ENCODE results near the gene PCDH1.

PCDH1 gene

DNA sequence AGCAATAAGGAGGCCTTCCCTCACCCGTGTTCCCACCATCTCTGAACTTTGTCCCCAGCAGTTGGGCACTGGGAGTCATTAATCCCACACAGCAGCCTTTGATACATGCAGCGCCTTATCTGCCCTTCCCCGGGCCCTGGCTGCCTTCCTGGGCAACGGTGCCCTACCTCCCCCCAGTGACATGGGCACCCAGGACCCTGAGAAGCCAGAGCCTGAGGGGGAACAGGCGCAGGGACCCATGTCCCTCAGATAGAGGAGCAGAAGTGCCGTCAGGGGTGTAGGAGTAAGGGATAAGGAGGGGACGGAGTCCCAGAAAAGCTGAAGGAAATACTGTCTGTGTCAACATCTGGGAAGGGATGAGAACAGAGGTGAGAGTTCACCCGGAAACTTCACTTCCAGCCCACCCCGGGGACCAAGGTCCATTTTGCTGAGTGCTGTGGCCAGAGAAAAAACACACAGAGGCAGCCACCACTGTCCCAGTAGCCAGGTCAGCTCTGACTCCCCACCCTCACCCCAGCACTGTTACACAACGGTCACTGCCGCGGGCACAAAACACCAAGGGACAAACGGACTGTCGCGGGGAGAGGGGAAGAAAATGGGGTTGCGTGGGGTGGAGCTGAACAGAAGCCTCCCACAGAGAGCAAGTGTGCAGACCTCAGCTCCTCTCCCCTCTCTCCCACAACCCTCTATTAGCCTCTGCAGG, 3.8 kb downstream of the PCDH1 start:
- DNase-seq (ENCODE audit: low read depth in 4 of 4, low spot score in 1 of 4) = no peak

DNA sequence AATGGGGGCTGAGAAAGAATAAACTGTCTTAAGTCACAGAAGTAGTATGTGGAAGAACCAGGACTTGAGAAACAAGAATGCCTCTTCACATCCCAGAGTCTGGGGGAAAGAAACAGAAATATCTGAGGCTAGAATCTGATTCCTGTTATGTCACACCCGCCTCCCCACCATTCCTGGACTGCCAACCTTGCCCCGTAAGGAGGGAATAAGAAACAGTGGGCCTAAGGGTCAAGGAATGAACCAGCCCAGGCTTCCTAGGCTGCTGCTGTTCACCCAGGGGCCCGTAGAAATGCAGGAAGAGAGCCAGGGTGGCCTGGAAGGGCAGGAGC, 4.3 kb downstream of the PCDH1 start:
- DNase-seq (ENCODE audit: low read depth in 4 of 4, low spot score in 1 of 4) = no peak

DNA sequence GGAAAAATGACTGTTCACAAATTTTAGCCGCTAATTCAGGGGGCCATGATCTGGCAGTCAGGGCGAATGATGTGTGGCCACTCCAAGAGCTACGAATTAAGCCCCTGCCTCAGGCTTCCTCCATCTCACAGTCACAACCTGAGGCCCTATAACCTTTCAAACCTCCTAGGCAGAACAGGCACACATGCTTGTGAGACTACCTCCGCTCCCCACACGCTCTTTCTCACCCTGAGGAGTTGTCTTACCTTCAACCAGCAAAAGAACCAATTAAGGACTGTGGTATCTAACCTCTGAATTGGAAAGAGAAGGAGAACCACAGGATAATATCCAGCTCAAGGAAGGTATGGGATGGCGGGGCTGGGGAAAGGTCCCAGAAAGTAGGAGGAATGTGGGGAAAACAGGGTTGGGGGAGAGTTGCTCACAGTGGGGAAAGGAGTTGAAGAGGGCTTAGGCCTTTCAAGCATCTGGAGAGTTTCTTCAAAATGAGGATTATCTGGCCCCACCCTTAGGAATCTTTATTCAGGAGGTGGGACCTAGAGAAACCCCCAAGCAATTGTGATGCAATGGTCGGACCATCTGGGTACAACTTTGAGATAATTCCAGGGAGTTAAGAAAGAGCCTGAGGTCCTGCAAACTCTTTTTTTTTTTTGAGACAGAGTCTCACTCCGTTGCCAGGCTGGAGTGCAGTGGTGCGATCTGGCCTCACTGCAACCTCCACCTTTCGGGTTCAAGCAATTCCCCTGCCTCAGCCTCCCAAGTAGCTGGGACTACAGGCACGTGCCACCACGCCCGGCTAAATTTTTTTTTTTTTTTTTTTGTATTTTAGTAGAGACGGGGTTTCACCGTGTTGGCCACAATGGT, 5.5 kb downstream of the PCDH1 start:
- no peak for DNase-seq (ENCODE audit: low read depth in 4 of 4, low spot score in 1 of 4)

DNA sequence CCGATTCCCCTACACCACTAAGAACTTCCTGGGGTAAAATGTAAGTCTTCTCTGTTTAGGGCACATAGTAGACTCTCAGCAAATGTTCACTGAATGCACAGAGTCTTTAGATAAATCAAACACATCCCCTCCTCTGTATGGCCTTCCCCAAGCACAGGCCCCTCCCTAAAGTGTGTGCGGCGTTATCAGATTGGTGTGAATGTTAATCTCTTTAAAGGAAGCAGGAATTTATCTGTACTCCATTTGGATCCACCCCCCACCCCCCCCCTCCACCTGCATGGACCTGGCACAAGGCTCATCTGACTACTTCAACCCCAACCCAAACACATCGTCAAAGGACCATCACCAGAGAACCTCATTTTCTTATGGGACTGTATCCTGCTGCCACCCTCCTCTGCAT, 6.3 kb downstream of the PCDH1 start:
- DNase-seq (ENCODE audit: low read depth in 4 of 4, low spot score in 1 of 4) = no peak

DNA sequence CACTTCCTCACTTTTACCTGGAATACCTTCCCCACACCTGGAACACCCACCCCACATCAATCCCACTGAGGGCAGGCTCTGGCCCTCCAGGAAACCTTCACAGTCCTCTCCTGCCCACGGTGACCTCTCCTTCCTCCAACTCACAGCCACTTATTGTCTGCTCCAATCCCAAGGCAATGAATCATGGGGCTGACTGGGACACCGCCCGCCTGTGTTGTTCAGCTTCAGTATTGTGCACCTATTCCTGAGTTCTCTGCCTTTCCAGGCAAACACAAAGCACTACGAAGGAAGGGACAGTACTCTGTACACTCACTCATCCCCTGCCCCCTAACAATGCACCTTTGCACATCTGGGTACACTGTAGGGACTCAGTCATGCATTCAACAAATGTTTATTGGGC, 7.3 kb downstream of the PCDH1 start:
- DNase-seq (ENCODE audit: low read depth in 4 of 4, low spot score in 1 of 4) = no peak

DNA sequence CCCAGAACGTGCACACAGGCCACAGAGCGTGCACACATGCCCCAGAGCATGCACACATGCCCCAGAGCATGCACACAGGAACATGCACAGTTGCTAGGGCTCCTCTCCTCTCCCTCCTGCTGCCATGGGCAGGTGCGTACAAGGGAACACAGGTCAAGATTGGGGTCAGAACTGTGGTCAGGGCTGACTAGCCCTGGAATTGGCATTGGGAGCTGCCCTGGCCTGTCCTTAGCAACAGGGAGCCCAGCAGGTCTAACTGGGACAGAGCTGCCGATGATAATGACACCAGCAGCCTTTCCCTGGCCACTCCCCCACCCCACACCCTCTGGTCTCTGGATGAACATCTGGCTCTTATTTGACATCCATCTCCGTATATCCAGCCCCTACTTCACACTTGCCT, 8.0 kb downstream of the PCDH1 start:
- no peak for DNase-seq (ENCODE audit: low read depth in 4 of 4, low spot score in 1 of 4)

DNA sequence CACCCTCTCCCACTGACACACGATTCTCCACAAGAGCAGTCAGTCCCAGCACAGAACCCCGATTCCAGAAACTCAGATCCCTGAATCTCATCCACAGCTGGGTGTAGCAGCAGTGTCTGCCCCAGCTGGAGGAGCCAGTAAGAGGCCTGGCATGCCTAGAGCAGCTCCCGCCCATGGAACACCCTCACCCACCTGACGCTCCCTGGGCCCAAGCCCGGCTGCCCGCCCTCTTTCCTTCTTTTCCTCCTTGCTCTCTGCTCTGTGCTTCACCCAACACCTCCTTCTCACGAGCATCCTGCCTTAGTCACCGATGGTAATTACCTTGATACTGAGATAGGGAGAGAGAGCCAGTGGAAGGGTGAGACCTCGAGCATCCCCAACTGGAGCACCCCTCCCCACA, 8.7 kb downstream of the PCDH1 start:
- no peak for DNase-seq (ENCODE audit: low read depth in 4 of 4, low spot score in 1 of 4)

DNA sequence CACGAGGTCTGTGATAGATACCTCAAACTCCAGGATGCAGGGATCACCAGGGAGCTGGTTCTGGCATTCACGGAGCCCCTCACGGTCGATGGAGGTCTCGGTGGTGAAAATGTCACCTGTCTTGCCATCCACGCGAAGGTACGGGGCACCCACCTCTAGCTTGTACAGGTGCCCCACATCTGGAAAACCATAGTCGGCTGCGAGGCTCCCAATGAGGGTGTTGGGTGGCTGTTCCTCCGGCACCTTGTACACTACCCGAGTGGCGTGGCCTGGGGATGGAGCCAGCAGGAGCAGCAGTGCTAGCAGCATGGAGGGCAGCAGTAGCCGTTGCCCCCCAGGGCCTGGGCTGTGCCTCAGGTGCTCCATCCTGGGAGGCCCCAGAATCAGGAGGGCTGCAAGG, 9.2 kb downstream of the PCDH1 start:
- DNase-seq (ENCODE audit: low read depth in 4 of 4, low spot score in 1 of 4) = no peak

DNA sequence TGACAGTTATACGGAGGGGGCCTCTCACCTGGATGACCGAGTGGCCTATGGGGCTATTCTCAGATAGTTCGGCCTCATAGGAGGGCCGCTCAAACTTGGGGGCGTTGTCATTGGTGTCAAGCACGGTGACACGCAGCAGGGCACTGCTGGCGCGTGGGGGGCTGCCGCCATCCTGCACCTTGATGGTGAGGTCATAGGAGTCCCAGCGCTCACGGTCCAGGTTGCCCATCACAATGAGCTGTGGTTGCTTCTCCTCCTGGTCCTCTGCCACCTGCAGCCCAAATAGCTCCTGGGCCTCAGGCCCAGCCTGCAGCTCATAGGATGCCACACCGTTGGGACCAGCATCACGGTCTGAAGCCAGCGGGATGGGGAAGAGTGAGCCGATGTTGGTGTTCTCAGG, 9.7 kb downstream of the PCDH1 start:
- no peak for DNase-seq (ENCODE audit: low read depth in 4 of 4, low spot score in 1 of 4)

DNA sequence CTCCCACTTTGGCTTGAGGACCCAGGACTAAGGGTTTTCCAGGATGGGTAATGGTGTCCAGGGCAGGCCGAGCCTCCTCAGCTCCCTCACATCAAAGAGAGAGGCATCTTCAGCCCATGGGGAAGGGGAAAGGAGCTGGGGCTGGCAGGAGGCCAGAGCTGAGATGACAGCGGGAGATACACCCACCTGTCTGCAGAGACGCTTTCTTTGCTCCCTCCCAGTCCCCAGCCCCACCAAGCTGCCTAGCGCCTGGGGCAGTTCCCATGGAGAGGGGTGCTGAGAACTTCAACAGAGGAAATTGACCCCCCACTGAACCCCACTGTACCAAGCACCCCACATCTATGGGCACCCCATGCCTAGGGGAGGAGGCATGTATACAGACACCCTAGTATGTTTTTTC, 10.6 kb downstream of the PCDH1 start:
- DNase-seq (ENCODE audit: low read depth in 4 of 4, low spot score in 1 of 4) = no peak

DNA sequence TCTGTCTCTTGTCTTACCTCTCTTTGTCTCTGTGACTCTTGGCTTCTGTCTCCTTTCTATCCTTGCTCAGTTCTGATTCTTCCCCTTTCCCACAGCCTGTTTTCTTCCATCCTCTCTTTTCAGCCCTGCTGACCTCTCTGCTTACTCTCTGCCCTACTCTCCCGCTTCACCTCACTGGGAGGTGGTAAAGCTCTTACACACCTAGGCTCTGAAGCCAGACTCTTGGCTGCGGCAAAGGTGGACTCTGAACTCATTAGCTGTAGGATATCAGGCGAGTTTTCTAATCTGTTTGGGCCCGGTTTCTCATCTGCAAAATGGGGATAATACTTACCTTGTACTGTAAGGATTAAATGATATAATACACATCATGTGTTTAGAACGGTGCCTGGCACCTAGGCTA, 11.1 kb downstream of the PCDH1 start:
- DNase-seq (ENCODE audit: low read depth in 4 of 4, low spot score in 1 of 4) = no peak

DNA sequence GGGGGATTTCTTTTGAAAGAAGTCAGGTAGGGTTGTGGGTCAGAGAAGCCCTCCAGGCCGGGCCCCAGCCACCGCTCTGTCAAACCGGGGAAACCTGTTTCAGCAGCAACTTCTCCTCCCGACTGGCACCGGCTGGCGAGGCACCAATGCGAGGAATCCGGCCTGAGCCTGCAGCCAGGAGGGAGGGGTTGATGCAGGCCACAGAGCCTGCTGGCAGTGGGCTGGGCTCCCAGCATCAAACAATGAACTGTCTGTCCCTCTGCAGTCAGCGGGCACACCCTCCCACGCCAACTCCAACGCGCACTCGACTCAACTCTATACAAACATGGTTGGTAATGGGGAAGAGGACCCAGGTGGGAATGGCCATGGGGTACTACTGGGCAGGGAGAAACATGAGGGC, 12.1 kb downstream of the PCDH1 start:
- DNase-seq (ENCODE audit: low read depth in 4 of 4, low spot score in 1 of 4) = no peak

DNA sequence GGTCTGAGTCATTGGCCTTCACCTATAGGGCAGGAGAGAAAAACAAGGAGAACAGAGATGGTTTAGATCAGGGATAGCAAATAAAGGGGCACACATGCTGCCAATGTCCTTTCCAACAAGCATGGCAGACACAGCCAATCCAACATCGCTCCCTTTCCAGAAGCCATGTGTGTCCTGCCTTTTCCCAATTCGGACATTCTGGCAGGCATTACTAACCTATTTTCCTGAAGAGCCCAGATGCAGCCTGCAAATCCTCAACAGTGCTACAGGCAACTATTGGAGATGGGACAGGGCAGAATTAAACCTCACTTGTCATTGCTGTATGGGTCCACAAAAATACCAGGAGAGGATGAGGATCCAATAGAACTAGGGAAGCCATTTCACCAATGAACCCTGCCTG, 12.8 kb downstream of the PCDH1 start:
- DNase-seq (ENCODE audit: low read depth in 4 of 4, low spot score in 1 of 4) = no peak

DNA sequence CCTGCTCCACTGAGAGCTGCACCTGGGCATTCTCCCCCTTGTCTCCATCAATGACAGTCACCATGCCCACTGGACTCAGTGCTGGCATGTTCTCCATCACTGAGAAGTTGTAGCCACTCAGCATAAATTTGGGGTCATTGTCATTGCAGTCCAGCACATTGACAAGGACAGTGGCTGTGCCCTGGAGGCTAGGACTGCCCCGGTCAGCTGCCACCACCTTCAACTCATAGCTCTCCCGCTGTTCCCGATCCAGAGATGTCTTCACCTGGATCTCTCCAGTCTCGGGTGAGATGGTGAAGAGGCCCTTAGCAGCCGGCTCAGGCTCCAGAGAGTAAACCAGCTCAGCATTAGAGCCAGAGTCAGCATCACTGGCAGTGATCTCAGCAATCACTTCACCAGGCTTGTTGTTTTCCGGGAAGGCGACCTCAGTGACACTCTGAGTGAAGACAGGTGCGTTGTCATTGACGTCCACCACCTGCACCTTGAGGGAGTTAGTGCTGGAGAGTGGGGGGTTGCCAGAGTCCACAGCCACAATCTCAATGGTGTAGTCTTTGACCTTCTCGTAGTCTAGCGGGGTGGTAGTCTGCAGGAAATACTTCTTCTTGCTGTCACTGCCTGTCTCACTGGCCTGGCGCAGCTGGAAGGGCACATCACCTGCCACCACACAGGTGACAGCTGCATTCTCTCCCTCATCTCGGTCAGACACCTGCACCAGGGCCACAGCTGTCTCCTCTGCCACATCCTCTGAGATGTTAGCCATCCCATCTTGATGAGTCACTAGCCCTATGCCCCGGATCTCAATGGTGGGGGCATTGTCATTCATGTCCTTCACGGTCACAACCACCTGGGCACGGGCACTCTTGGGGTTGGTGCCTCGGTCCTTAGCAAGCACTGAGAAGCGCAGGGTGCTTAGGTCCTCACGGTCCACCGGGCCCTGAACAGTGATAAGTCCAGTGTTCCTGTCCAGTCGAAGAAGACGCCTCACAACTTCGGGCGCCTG, 13.5 kb downstream of the PCDH1 start:
- DNase-seq (ENCODE audit: low read depth in 4 of 4, low spot score in 1 of 4) = no peak

DNA sequence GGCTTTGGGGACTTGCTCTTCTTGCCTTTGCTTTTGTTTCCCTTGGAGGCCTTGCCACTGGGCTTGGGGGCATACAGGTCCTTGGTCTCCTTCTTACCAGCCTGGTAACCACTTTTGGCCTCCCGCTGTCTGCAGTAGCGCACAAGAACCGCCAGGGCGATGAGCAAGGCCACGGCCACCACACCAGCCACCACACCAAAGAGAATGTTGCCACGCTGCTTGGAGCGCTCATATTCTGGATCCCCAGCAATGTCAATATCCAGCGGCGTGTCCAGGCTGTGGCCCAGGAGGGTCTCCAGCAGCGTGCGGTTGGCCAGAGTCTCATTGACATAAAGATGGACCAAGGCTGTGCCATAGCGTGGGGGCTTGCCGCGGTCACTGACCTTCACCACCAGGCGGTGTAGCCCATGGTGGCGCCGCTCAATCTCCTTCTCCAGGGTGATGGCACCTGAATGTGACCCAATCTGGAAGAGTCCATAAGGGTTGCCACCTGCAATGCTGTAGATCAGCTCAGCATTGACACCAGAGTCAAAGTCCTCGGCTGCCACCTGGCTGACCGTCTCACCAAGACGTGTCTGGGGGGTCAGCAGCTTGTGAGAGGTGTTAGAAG, 14.5 kb downstream of the PCDH1 start:
- DNase-seq (ENCODE audit: low read depth in 4 of 4, low spot score in 1 of 4) = no peak

DNA sequence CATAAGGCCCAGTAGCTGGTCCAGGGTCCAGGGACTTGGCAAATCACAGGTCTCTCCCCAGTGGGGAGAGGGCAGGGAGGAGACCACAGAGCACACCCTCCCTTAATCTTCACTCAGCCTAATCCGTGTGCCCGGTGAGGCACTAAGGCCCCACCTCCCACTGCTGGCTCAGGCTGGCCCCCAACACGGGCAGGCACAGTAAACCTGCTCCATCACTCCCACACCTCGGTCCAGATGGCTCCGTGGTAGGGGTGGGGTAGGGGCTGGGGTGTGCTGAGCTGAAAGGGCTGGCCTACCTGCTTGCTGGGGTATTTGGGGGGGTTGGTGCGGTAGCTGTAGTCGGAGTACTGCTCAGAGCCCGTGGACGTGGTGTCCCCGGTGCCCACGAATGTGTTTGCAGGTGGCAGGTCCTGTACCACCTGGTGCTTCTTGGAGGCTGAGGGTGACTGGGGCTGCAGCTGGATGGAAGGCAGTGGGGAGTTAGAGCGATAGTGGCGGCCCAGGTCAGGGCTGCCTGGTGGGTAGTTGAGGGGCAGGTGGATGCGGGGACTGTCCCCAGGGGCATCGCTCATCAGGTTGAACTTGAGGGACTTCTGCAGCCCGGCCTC, 15.2 kb downstream of the PCDH1 start:
- no peak for DNase-seq (ENCODE audit: low read depth in 4 of 4, low spot score in 1 of 4)

DNA sequence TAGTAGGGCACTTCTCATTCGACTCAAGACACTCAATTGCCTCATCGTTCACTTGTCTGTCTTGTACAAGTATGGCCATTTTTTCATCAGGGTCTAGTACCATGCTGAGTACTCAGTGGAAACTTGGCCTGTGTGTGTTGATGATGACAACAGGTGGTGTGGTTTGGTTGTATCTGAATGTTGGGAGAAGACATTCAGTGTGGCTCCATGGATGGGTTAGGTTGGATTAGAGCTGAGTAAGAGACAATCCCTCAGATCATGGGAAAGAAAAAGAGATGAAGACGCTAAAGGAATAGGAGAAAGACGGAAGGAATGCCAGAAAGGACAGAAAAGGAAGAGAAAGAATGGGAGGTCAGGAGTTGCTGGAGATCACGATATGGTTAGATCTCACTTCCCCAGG, 17.0 kb downstream of the PCDH1 start:
- DNase-seq (ENCODE audit: low read depth in 4 of 4, low spot score in 1 of 4) = no peak

DNA sequence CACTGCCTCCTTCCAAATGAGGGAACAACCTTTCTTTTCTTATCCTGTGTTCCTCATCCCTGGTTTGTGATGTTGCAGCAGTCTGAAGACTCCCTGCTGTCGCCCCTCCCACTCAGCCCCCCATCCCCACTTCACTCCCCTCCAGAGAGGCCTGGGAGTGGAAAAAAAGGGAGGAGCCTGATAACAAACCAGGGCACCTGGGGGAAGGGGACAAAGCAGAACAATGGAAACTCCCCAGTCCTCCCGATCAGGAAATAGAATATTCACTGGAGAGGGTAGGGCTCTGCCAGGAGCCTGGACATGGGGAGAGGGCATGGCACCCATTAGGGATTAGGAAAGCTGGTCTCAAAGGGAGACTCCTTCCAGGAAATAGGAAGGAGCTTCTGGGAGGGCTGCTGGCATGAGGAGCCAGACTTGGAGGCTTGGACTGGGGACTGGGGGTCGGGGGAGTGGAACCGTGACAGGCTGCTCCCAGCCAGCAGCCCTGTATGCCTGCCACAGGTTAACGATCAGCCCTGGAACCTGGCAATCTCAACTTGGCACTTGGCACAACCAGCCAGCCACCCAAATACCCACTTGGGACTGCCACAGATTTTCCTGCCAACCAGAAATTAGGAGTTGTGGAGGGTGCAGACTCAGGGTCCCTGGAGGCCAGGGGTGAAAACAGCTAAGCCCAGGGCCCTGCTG, 20.0 kb downstream of the PCDH1 start:
- DNase-seq (ENCODE audit: low read depth in 4 of 4, low spot score in 1 of 4) = no peak

DNA sequence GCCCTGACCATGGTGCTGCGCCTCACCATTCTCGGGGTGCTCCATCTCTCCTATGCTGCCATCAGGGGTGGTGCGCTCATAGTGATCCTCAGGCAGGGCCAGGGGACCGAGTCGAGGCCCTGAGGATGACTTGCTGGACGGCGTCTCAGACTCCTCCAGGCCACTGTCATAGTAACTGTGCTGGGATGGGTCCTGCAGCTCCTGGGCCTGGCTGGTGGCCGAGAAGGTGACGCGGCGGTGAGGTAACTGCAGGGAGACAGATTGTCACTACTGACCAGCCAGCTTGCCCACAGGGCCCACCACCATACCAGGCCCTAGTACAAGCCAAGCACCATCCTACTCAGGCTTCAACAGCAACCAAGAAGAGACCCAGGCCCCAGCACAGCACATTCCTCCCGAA, 21.0 kb downstream of the PCDH1 start:
- DNase-seq (ENCODE audit: low read depth in 4 of 4, low spot score in 1 of 4) = no peak

DNA sequence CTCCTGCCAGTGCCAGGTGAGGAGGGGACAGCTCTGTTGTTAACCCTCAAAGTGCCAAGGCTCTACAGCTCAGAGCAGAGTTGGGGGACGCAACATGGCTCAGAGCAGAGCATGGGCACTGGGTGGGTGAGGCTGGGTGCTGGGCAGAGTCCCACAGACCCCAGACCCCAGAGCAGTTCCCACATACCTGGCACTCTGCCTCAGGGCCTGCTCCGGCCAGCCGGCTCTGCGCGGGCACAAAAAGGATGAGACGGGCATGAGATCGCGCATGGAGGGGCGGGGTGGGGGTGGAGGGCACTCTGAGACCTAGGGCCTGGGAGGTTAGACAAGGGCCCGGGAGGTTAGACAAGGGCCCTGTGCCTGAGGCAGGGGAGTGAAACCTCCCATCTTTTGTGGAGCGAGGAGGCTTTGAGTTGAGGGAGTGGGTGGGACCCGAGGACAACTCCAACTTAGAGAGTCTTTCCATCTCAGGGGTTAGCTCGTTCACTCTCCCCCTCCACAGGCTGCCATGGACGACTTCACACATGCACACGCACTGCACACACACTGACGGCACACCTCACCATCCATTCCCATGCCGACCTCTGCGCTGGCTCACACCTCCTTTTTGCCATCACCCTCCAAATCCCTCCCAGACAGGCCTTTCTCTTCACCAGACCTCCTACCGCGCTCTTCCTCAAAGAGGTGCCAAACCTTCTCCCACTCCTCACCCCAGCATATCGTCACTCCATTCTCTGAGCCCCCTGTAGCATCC, 22.0 kb downstream of the PCDH1 start:
- no peak for DNase-seq (ENCODE audit: low read depth in 4 of 4, low spot score in 1 of 4)
